D721Med (cell line): Measurements from ENCODE around the gene TMEM271.
"Not testable (repeated sequence)": the region's sequence is repeated elsewhere in the genome, so short reads cannot be mapped to it uniquely, and the experiment has no call there.

Source experiments
- DNase-seq: peaks from one replicate; pipeline ENCODE4 v3.0.0; 2011; ENCODE audit warnings: low spot score; ENCODE audit not compliant: insufficient read length
- FAIRE-seq: peaks from 2 replicates; lab custom pipeline; 2011; peaks lifted over from hg19 to GRCh38; lab: Jason Lieb, UNC
- CTCF ChIP-seq: IDR thresholded peaks from 2 replicates; pipeline ENCODE4 v1.5.1; 2012; ENCODE audit warnings: mild to moderate bottlenecking, control low read depth; ENCODE audit not compliant: insufficient read depth; ENCODE audit errors: missing control alignments

The TMEM271 gene

GRCh38 chr4:552019-552418 lies 24.1 kb downstream of the TMEM271 start:
- FAIRE-seq = no peak
- DNase-seq = no peak
- no peak for TF ChIP-seq CTCF

DNA sequence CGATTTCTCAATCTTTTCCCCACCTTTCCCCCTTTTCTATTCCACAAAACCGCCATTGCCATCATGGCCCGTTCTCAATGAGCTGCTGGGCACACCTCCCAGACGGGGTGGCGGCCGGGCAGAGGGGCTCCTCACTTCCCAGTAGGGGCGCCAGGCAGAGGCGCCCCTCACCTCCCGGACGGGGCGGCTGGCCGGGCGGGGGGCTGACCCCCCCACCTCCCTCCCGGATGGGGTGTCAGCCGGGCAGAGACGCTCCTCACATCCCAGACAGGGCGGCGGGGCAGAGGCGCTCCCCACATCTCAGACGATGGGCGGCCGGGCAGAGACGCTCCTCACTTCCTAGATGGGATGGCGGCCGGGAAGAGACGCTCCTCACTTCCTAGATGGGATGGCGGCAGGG lies 25.8 kb downstream of the TMEM271 start:
- not testable (repeated sequence) for DNase-seq, FAIRE-seq

DNA sequence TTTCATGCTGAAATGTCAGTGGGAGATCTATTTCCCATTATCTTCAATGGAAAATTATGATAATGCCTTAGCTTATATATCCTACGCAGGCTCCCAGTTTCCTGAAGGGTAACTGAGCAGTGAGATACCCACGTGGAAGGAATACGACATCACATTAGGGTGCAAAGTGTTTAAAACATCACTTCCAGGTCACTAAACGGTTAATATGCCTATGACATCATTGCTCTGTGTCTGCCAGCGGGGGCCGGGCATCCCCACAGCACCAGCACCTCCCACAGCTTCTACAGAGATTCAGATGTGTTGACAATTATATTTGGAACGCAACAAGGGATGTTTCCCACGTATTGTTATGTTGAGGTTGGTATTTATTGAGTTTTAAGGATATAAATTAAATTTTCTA lies 27.1 kb downstream of the TMEM271 start:
- no peak for TF ChIP-seq CTCF
- no peak for DNase-seq
- no peak for FAIRE-seq

DNA sequence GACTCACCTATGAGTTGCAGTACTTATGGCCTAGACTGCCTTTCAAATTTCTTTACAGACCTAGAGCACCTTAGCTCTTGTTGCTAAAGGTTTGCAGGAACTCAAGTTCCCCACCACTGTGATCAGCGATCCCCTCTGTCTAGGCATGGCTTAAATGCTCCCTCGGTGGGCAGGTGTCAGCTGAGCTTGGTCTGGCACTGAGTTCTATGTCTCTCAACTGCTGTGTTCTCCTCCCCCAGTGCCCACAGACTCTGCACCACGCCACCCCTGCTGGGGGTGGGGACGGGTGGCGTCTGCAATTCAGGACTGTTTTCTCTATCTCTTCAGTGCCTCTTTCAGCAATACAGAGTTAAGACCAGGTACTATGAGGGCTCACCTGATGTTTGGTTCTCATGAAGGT lies 30.5 kb downstream of the TMEM271 start:
- no peak for TF ChIP-seq CTCF
- no peak for DNase-seq
- FAIRE-seq = no peak

DNA sequence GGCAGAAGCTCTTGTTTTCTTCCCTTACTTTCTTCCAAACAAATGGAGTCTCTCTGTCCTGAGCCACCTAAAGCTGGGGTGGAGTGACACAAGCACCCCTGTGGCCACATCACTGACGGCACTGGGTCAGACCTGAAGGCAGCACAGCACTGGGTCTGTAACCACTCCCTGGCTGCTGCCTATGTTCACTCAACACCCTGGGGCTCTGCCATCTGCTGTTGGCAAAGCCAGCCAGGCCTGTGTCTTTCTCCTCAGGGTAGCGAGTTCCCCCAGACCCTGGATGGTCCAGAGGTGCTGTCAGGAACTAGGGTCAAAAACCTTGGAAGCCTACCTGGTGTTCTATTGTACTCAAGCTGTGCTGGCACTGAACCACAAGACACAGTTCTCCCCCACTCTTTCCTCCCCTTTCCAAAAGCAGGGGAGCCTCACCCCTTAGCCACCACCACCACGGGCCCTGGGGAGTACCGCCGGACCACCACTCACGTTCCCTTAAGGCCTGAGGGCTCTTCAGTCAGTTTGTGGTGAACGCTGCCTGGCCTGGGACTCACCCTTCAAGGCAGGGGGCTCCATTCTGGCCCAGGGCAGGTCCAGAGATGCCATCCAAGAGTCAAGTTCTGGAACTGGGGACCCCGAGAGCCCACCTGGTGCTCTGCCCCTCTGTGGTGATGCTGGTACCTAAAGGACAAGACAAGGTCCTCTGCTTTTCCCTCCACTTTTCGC lies 31.5 kb downstream of the TMEM271 start:
- FAIRE-seq = no peak

DNA sequence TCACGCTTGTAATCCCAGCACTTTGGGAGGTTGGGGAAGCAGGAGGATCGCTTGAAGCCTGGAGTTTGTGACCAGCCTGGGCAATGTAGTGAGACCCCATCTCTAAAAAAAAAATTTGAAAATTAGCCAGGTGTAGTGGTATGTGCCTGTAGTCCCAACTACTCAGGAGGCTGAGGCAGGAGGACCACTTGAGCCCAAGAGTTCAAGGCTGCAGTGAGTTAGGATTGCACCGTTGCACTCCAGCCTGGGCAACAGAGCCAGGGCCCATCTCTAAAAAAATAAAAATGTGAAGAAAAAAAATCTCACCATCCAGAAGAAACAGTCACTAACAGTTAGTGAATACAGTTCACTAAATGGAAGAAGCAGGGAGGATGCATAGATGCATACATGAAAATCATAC lies 34.8 kb downstream of the TMEM271 start:
- no peak for FAIRE-seq
- no peak for TF ChIP-seq CTCF
- DNase-seq = no peak

More for the DNA sequence above, 31.5 kb downstream of the TMEM271 start:
- no peak for TF ChIP-seq CTCF
- no peak for DNase-seq

DNA sequence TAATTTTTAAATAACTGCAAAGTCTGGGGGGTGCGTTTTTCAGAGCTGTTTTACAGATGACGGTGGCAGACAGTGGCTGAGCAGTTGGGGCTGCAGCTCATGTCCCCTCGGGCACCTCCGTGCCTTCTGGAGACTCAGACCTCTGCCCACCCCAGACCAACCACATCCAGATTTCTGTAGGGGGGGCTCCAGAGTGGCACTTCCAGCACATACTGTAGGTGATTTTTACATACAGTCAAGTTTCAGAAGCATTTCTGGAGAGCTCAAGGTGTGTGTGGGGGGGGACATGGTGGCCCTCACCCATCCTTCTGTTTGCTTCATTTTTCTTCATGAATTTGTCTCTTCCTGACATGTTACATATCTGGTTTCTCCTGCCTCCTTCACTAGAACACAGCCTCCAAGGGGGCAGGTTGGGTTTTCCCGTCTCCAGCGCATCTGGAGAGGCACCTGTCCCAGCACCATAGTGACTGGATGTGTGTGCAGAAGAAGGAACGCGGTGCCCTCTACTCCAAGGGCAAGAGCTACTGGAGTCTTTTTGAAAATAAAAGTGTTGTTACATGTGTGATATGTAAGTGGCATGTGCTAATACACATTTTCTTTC lies 37.5 kb downstream of the TMEM271 start:
- FAIRE-seq (no peak), DNase-seq (no peak)
- TF ChIP-seq CTCF = no peak
